Mesenchymal stem cell (in vitro differentiated cells and primary cell): ENCODE data around the gene PRPH.
A peak's percentile ranks its signal among the peaks of the same experiment; 100 is the strongest.

Experiments used
- DNase-seq: peaks from one replicate; pipeline ENCODE4 v3.0.0-alpha.2; 2013
- H2AFZ ChIP-seq: one replicate; pipeline ENCODE4 v1.6.1; 2013; ENCODE audit warnings: low read depth, mild to moderate bottlenecking, control low read depth, inconsistent platforms, low read length, moderate library complexity
- H2AK5ac ChIP-seq: 2 replicates; pipeline ENCODE4 v1.6.1; 2013; ENCODE audit warnings: low read length, moderate library complexity, mild to moderate bottlenecking, inconsistent platforms; ENCODE audit not compliant: severe bottlenecking
- H2BK120ac ChIP-seq: one replicate; pipeline ENCODE4 v1.6.1; 2013; ENCODE audit warnings: low read depth, mild to moderate bottlenecking, inconsistent platforms, low read length, moderate library complexity
- H2BK12ac ChIP-seq, 2 experiments: one replicate each; pipeline ENCODE4 v1.6.1; 2013; ENCODE audit warnings: inconsistent platforms in 2 of 2, low read length in 2 of 2, mild to moderate bottlenecking in 2 of 2, moderate library complexity in 2 of 2, control low read depth in 1 of 2
- H2BK15ac ChIP-seq: one replicate; pipeline ENCODE4 v1.6.1; 2013; ENCODE audit warnings: mild to moderate bottlenecking, low read depth, inconsistent platforms; ENCODE audit not compliant: poor library complexity, severe bottlenecking
- H2BK5ac ChIP-seq: 2 replicates; pipeline ENCODE4 v1.6.1; 2013; ENCODE audit warnings: low read depth, mild to moderate bottlenecking, low read length, control low read depth, inconsistent platforms; ENCODE audit not compliant: poor library complexity, severe bottlenecking
- H3K14ac ChIP-seq, 2 experiments: one replicate each; pipeline ENCODE4 v1.6.1; 2013; ENCODE audit warnings: inconsistent platforms in 2 of 2, low read length in 2 of 2, control low read depth in 1 of 2, mild to moderate bottlenecking in 1 of 2, moderate library complexity in 1 of 2
- H3K18ac ChIP-seq, 2 experiments: one replicate each; pipeline ENCODE4 v1.6.1; 2013; ENCODE audit warnings: inconsistent platforms in 2 of 2, low read length in 2 of 2, control low read depth in 1 of 2, low read depth in 1 of 2, mild to moderate bottlenecking in 1 of 2
- H3K23ac ChIP-seq, 2 experiments: one replicate each; pipeline ENCODE4 v1.6.1; 2013; ENCODE audit warnings: inconsistent platforms in 2 of 2, low read length in 2 of 2, mild to moderate bottlenecking in 2 of 2, moderate library complexity in 2 of 2, control low read depth in 1 of 2
- H3K27ac ChIP-seq: 2 replicates; pipeline ENCODE4 v1.5.1; 2013; ENCODE audit warnings: mild to moderate bottlenecking, moderate library complexity, low read length, control low read depth, inconsistent platforms; ENCODE audit not compliant: poor library complexity, severe bottlenecking
- H3K27me3 ChIP-seq, 2 experiments: 2 replicates each; pipeline versions ENCODE4 v1.6.1 to v1.7.0; 2013; ENCODE audit warnings: low read length in 2 of 2, mild to moderate bottlenecking in 2 of 2, moderate library complexity in 2 of 2, control low read depth in 1 of 2, inconsistent platforms in 1 of 2; ENCODE audit not compliant: control insufficient read depth in 1 of 2, insufficient read depth in 1 of 2
- H3K36me3 ChIP-seq, 2 experiments: 2 replicates each; pipeline versions ENCODE4 v1.6.1 to v1.7.0; 2013; ENCODE audit warnings: low read length in 2 of 2, control low read depth in 1 of 2, inconsistent platforms in 1 of 2, low read depth in 1 of 2, mild to moderate bottlenecking in 1 of 2; ENCODE audit not compliant: insufficient read depth in 2 of 2, control insufficient read depth in 1 of 2
- H3K4ac ChIP-seq, 2 experiments: one replicate each; pipeline ENCODE4 v1.6.1; 2013; ENCODE audit warnings: inconsistent platforms in 2 of 2, low read length in 2 of 2, mild to moderate bottlenecking in 2 of 2, moderate library complexity in 2 of 2, control low read depth in 1 of 2, low read depth in 1 of 2
- H3K4me1 ChIP-seq: 2 replicates; pipeline ENCODE4 v1.6.1; 2013; ENCODE audit warnings: low read depth, low read length, control low read depth; ENCODE audit not compliant: control insufficient read depth, insufficient read depth
- H3K4me2 ChIP-seq: 2 replicates; pipeline ENCODE4 v1.6.1; 2013; ENCODE audit warnings: low read length, mild to moderate bottlenecking, inconsistent platforms; ENCODE audit not compliant: poor library complexity, severe bottlenecking
- H3K4me3 ChIP-seq, 2 experiments: 2 replicates each; pipeline versions ENCODE4 v1.5.1 to v1.7.0; 2013; ENCODE audit warnings: low read length in 2 of 2, mild to moderate bottlenecking in 2 of 2, control low read depth in 1 of 2, low read depth in 1 of 2; ENCODE audit not compliant: insufficient read depth in 1 of 2
- H3K79me1 ChIP-seq: replicated peaks from 2 replicates; pipeline ENCODE4 v1.6.1; 2013; ENCODE audit warnings: mild to moderate bottlenecking, control low read depth, low read length, inconsistent platforms; ENCODE audit not compliant: poor library complexity, severe bottlenecking
- H3K9ac ChIP-seq: 2 replicates; pipeline ENCODE4 v1.7.0; 2013; ENCODE audit warnings: mild to moderate bottlenecking, low read length, moderate library complexity
- H3K9me3 ChIP-seq: 2 replicates; pipeline ENCODE4 v1.7.0; 2013; ENCODE audit warnings: mild to moderate bottlenecking, low read length; ENCODE audit not compliant: control insufficient read depth
- H4K8ac ChIP-seq: one replicate; pipeline ENCODE4 v1.6.1; 2013; ENCODE audit warnings: inconsistent platforms, mild to moderate bottlenecking, low read length, moderate library complexity
- H4K91ac ChIP-seq: one replicate; pipeline ENCODE4 v1.6.1; 2013; ENCODE audit warnings: mild to moderate bottlenecking, low read length, inconsistent platforms
- WGBS: methylation state at CpG from one replicate; pipeline ENCODE4 v1.1.7; 2013; ENCODE audit warnings: mixed read lengths; 5-methylcytosine and 5-hydroxymethylcytosine counted together

The PRPH gene

GRCh38 chr12:49330032-49330619 is 35.2 kb downstream of the PRPH start:
- H3K79me1 ChIP-seq = peaks cover 11% of the 10 kb centered on the region
- H3K23ac ChIP-seq = no peak overlapping the region
- WGBS = 97% methylated on average over 7 of the region's 7 CpGs
- H4K8ac ChIP-seq = no peak overlapping the region
- H4K91ac ChIP-seq = no peak overlapping the region
- H2BK12ac ChIP-seq = no peak overlapping the region
- DNase-seq = no peak
- no peak overlapping the region for H3K9ac ChIP-seq
- no peak overlapping the region for H3K4me2 ChIP-seq
- H3K4ac ChIP-seq = no peak overlapping the region
- peaks cover 8 to 21% of the 10 kb centered on the region in 2 experiments for H3K36me3 ChIP-seq
- H2AK5ac ChIP-seq = no peak overlapping the region
- H2BK15ac ChIP-seq = no peak overlapping the region
- peaks cover 4% of the 10 kb centered on the region for H3K4me1 ChIP-seq
- no peak overlapping the region for H3K18ac ChIP-seq
- H3K9me3 ChIP-seq = no peaks in the 10 kb centered on the region
- H2BK5ac ChIP-seq = no peak overlapping the region
- H2BK120ac ChIP-seq = no peak overlapping the region
- no peak overlapping the region for H3K4me3 ChIP-seq
- H3K14ac ChIP-seq = no peak overlapping the region
- peaks cover 2 to 26% of the 10 kb centered on the region in 2 experiments for H3K27me3 ChIP-seq
- no peak overlapping the region for H2AFZ ChIP-seq
- no peak overlapping the region for H3K27ac ChIP-seq

GRCh38 chr12:49330631-49331379 is 35.9 kb downstream of the PRPH start:
- peaks cover 8% of the 10 kb centered on the region for H3K79me1 ChIP-seq
- no peak overlapping the region for H2BK5ac ChIP-seq
- no peak overlapping the region for H2AFZ ChIP-seq
- H2AK5ac ChIP-seq = no peak overlapping the region
- H3K9me3 ChIP-seq = no peaks in the 10 kb centered on the region
- H4K91ac ChIP-seq = no peak overlapping the region
- H3K9ac ChIP-seq = no peak overlapping the region
- H3K4me2 ChIP-seq = no peak overlapping the region
- no peak overlapping the region for H3K27ac ChIP-seq
- H3K4me1 ChIP-seq = peaks cover 4% of the 10 kb centered on the region
- no peak overlapping the region for H3K23ac ChIP-seq
- no peak overlapping the region for H3K4me3 ChIP-seq
- H3K14ac ChIP-seq = no peak overlapping the region
- no peak overlapping the region for H3K18ac ChIP-seq
- no peak overlapping the region for H2BK15ac ChIP-seq
- no peak for DNase-seq
- WGBS = 92% methylated on average over 13 of the region's 14 CpGs
- H3K27me3 ChIP-seq = peaks cover 9 to 33% of the 10 kb centered on the region in 2 experiments
- H3K36me3 ChIP-seq = peaks cover 8 to 21% of the 10 kb centered on the region in 2 experiments
- H3K4ac ChIP-seq = no peak overlapping the region
- no peak overlapping the region for H2BK120ac ChIP-seq
- H2BK12ac ChIP-seq = no peak overlapping the region
- H4K8ac ChIP-seq = no peak overlapping the region

GRCh38 chr12:49331380-49332222 is 36.7 kb downstream of the PRPH start:
- no peak overlapping the region for H2BK120ac ChIP-seq
- no peak overlapping the region for H4K8ac ChIP-seq
- peaks cover 4% of the 10 kb centered on the region for H3K79me1 ChIP-seq
- no peak overlapping the region for H2BK15ac ChIP-seq
- H3K4me1 ChIP-seq = peaks cover 8% of the 10 kb centered on the region
- H4K91ac ChIP-seq = no peak overlapping the region
- H3K9me3 ChIP-seq = no peaks in the 10 kb centered on the region
- H3K4me3 ChIP-seq = no peak overlapping the region
- 61% methylated on average over 11 of the region's 11 CpGs for WGBS
- no peak overlapping the region for H2AK5ac ChIP-seq
- H3K18ac ChIP-seq = no peak overlapping the region
- no peak overlapping the region for H3K14ac ChIP-seq
- no peak overlapping the region for H3K4ac ChIP-seq
- no peak overlapping the region for H3K9ac ChIP-seq
- peak overlapping the region in 1 of 2 experiments; percentile 45 for H2BK12ac ChIP-seq
- DNase-seq = peak; percentile 86
- H3K27ac ChIP-seq = no peak overlapping the region
- peaks cover 8 to 21% of the 10 kb centered on the region in 2 experiments for H3K36me3 ChIP-seq
- no peak overlapping the region for H2AFZ ChIP-seq
- no peak overlapping the region for H3K23ac ChIP-seq
- H3K27me3 ChIP-seq = peaks cover 13 to 41% of the 10 kb centered on the region in 2 experiments
- no peak overlapping the region for H2BK5ac ChIP-seq
- no peak overlapping the region for H3K4me2 ChIP-seq

- Histone ChIP-seq H4K8ac (no peak overlapping the region), H2BK5ac (no peak overlapping the region), H3K27ac (no peak overlapping the region), H3K36me3 (peaks cover 3 to 18% of the 10 kb centered on the region in 2 experiments), H2AFZ (no peak overlapping the region), H3K4me3 (no peak overlapping the region), H2BK120ac (no peak overlapping the region), H3K4ac (no peak overlapping the region), H3K23ac (no peak overlapping the region), H2AK5ac (no peak overlapping the region), H3K9ac (no peak overlapping the region), H3K9me3 (no peaks in the 10 kb centered on the region), H3K4me1 (peaks cover 13% of the 10 kb centered on the region), H3K79me1 (no peaks in the 10 kb centered on the region), H3K27me3 (peaks cover 22 to 48% of the 10 kb centered on the region in 2 experiments), H2BK12ac (no peak overlapping the region), H3K14ac (no peak overlapping the region), H2BK15ac (no peak overlapping the region), H3K4me2 (no peak overlapping the region), H4K91ac (no peak overlapping the region), H3K18ac (no peak overlapping the region)
- WGBS = 75% methylated on average over 17 of the region's 17 CpGs
- no peak for DNase-seq
These were observed 37.5 kb downstream of the PRPH start for GRCh38 chr12:49332441-49332861.
